ENCODE data around the gene PAX3.

DNA sequence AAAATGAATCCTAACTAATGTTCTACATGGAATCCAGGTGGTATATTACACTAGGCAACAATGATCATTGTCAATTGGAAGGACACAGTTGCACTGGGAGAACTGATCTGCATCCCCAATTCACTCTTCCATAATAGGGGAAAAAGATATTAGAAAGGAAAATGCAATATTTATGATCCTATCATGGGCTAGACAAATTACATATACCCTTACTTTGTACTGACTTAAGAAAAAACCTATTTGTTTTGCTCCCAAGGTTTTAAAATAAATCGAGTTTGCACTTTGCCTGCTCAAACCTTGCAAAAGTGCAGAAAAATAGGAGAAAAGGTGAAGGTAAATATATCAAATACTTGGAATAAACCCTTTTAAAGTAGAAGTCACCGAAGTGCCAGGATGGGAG, 11.0 kb upstream of the PAX3 start:
- TF ChIP-seq, protein P1, sequence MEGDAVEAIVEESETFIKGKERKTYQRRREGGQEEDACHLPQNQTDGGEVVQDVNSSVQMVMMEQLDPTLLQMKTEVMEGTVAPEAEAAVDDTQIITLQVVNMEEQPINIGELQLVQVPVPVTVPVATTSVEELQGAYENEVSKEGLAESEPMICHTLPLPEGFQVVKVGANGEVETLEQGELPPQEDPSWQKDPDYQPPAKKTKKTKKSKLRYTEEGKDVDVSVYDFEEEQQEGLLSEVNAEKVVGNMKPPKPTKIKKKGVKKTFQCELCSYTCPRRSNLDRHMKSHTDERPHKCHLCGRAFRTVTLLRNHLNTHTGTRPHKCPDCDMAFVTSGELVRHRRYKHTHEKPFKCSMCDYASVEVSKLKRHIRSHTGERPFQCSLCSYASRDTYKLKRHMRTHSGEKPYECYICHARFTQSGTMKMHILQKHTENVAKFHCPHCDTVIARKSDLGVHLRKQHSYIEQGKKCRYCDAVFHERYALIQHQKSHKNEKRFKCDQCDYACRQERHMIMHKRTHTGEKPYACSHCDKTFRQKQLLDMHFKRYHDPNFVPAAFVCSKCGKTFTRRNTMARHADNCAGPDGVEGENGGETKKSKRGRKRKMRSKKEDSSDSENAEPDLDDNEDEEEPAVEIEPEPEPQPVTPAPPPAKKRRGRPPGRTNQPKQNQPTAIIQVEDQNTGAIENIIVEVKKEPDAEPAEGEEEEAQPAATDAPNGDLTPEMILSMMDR (IDR thresholded peaks at IDR 0.05), result no peak
- no peak for TF ChIP-seq EZH2phosphoT487 (IDR thresholded peaks at IDR 0.05)

All from neural progenitor cell (in vitro differentiated cells).